H9 (cell line): ENCODE data around the gene IFI44. TPM values are rescaled to one million over a fixed set of nuclear protein-coding genes. Genes with fewer than 3 reads are reported as not detected.

Experiments used
- DNase-seq: peaks from one replicate; pipeline ENCODE4 v3.0.0-alpha.2; 2017
- H2AFZ ChIP-seq: one replicate; pipeline ENCODE4 v1.6.1; 2013; ENCODE audit warnings: mild to moderate bottlenecking, low read length, control low read depth, moderate library complexity
- H2AK5ac ChIP-seq: 2 replicates; pipeline ENCODE4 v1.6.1; 2013; ENCODE audit warnings: low read length, control low read depth, mixed read lengths; ENCODE audit not compliant: insufficient read length
- H2BK120ac ChIP-seq: one replicate; pipeline ENCODE4 v1.6.1; 2013; ENCODE audit warnings: low read depth, mild to moderate bottlenecking, low read length, control low read depth, inconsistent platforms; ENCODE audit not compliant: poor library complexity, severe bottlenecking
- H2BK12ac ChIP-seq: 2 replicates; pipeline ENCODE4 v1.6.1; 2013; ENCODE audit warnings: low read length, control low read depth, mixed read lengths, low read depth; ENCODE audit not compliant: insufficient read length
- H2BK15ac ChIP-seq: 2 replicates; pipeline ENCODE4 v1.6.1; 2013; ENCODE audit warnings: low read depth, low read length, control low read depth
- H2BK20ac ChIP-seq: one replicate; pipeline ENCODE4 v1.6.1; 2013; ENCODE audit warnings: low read depth, mild to moderate bottlenecking, low read length, control low read depth, inconsistent platforms; ENCODE audit not compliant: poor library complexity, severe bottlenecking
- H2BK5ac ChIP-seq: 2 replicates; pipeline ENCODE4 v1.6.1; 2013; ENCODE audit warnings: low read length, control low read depth, mixed read lengths; ENCODE audit not compliant: insufficient read length
- H3K14ac ChIP-seq: 2 replicates; pipeline ENCODE4 v1.6.1; 2013; ENCODE audit warnings: low read length, control low read depth; ENCODE audit not compliant: insufficient read depth
- H3K18ac ChIP-seq: 2 replicates; pipeline ENCODE4 v1.6.1; 2013; ENCODE audit warnings: low read depth, mild to moderate bottlenecking, mixed read lengths, low read length, control low read depth; ENCODE audit not compliant: insufficient read length
- H3K23ac ChIP-seq: 2 replicates; pipeline ENCODE4 v1.6.1; 2013; ENCODE audit warnings: low read length, control low read depth, mixed read lengths, low read depth; ENCODE audit not compliant: insufficient read length
- H3K23me2 ChIP-seq: 2 replicates; pipeline ENCODE4 v1.6.1; 2013; ENCODE audit warnings: low read depth, mild to moderate bottlenecking, mixed read lengths, low read length, control low read depth; ENCODE audit not compliant: insufficient read length, poor library complexity, severe bottlenecking
- H3K27ac ChIP-seq: 2 replicates; pipeline ENCODE4 v1.5.1; 2013; ENCODE audit warnings: low read length, control low read depth, mixed read lengths, low read depth; ENCODE audit not compliant: insufficient read length
- H3K27me3 ChIP-seq: 2 replicates; pipeline ENCODE4 v1.6.1; 2013; ENCODE audit warnings: low read length, control low read depth, inconsistent platforms; ENCODE audit not compliant: insufficient read depth
- H3K4ac ChIP-seq: 2 replicates; pipeline ENCODE4 v1.6.1; 2013; ENCODE audit warnings: low read depth, mild to moderate bottlenecking, control low read depth, inconsistent platforms, low read length, moderate library complexity
- H3K4me1 ChIP-seq: 2 replicates; pipeline ENCODE4 v1.6.1; 2013; ENCODE audit warnings: low read length, control low read depth, inconsistent platforms; ENCODE audit not compliant: insufficient read depth
- H3K4me2 ChIP-seq: 2 replicates; pipeline ENCODE4 v1.6.1; 2013; ENCODE audit warnings: low read length, control low read depth, mixed read lengths; ENCODE audit not compliant: insufficient read length, insufficient read depth
- H3K56ac ChIP-seq: 2 replicates; pipeline ENCODE4 v1.6.1; 2013; ENCODE audit warnings: low read depth, mild to moderate bottlenecking, mixed read lengths, low read length, control low read depth; ENCODE audit not compliant: insufficient read length
- H3K79me1 ChIP-seq: 2 replicates; pipeline ENCODE4 v1.6.1; 2013; ENCODE audit warnings: low read depth, mild to moderate bottlenecking, moderate library complexity, low read length, control low read depth, inconsistent platforms; ENCODE audit not compliant: insufficient read depth, poor library complexity, severe bottlenecking
- H3K79me2 ChIP-seq: 2 replicates; pipeline ENCODE4 v1.6.1; 2013; ENCODE audit warnings: low read length, control low read depth, inconsistent platforms; ENCODE audit not compliant: insufficient read depth
- H3K9ac ChIP-seq: 2 replicates; pipeline ENCODE4 v1.6.1; 2013; ENCODE audit warnings: low read length, control low read depth, mixed read lengths; ENCODE audit not compliant: insufficient read length; ENCODE audit errors: extremely low read depth
- H3K9me3 ChIP-seq: one replicate; pipeline ENCODE4 v1.6.1; 2013; ENCODE audit warnings: low read depth, low read length, inconsistent platforms; ENCODE audit not compliant: control insufficient read depth
- H3T11ph ChIP-seq: one replicate; pipeline ENCODE4 v1.6.1; 2013; ENCODE audit warnings: mild to moderate bottlenecking, low read length, control low read depth, inconsistent platforms
- H4K20me1 ChIP-seq: one replicate; pipeline ENCODE4 v1.6.1; 2013; ENCODE audit not compliant: control insufficient read depth, insufficient read length, insufficient read depth
- H4K5ac ChIP-seq: 2 replicates; pipeline ENCODE4 v1.6.1; 2013; ENCODE audit warnings: low read depth, mild to moderate bottlenecking, mixed read lengths, low read length, control low read depth; ENCODE audit not compliant: insufficient read length
- H4K8ac ChIP-seq: replicated peaks from 2 replicates; pipeline ENCODE4 v1.6.1; 2013; ENCODE audit warnings: low read length, control low read depth, mixed read lengths, low read depth; ENCODE audit not compliant: insufficient read length
- H4K91ac ChIP-seq: 2 replicates; pipeline ENCODE4 v1.6.1; 2013; ENCODE audit warnings: low read depth, mild to moderate bottlenecking, moderate library complexity, mixed read lengths, low read length, control low read depth; ENCODE audit not compliant: insufficient read length
- H3K27ac Mint-ChIP-seq, 3 experiments: 2 replicates in 2 of 3; 3 replicates in 1 of 3; pipeline ENCODE4 v1.8.0; 2020 to 2021; ENCODE audit warnings: mixed read lengths in 3 of 3, mild to moderate bottlenecking in 1 of 3, moderate library complexity in 1 of 3
- H3K27me3 Mint-ChIP-seq: 2 replicates; pipeline ENCODE4 v1.8.0; 2021; ENCODE audit warnings: low read depth, mild to moderate bottlenecking, moderate library complexity, mixed read lengths
- H3K36me3 Mint-ChIP-seq, 3 experiments: 2 replicates in 2 of 3; 3 replicates in 1 of 3; pipeline ENCODE4 v1.8.0; 2020 to 2021; ENCODE audit warnings: low read depth in 3 of 3, mixed read lengths in 3 of 3; ENCODE audit not compliant: insufficient read depth in 1 of 3
- H3K4me1 Mint-ChIP-seq, 2 experiments: 2 replicates each; pipeline ENCODE4 v1.8.0; 2020; ENCODE audit warnings: mixed read lengths in 2 of 2
- H3K4me3 Mint-ChIP-seq, 2 experiments: 2 replicates in 1 of 2; 3 replicates in 1 of 2; pipeline ENCODE4 v1.8.0; 2020 to 2021; ENCODE audit warnings: mild to moderate bottlenecking in 2 of 2, mixed read lengths in 2 of 2, moderate library complexity in 1 of 2
- H3K9me3 Mint-ChIP-seq, 2 experiments: 2 replicates in 1 of 2; 3 replicates in 1 of 2; pipeline ENCODE4 v1.8.0; 2020; ENCODE audit warnings: mild to moderate bottlenecking in 2 of 2, mixed read lengths in 2 of 2, moderate library complexity in 1 of 2
- WGBS: extraction: QIAGEN DNeasy Blood & Tissue Kit; methylation state at CpG from one replicate; pipeline ENCODE4 v1.1.7; 2013; ENCODE audit warnings: missing lambda C conversion rate, low lambda C conversion rate, mixed read lengths; ENCODE audit not compliant: insufficient read length; ENCODE audit errors: extremely low coverage; 5-methylcytosine and 5-hydroxymethylcytosine counted together
- total RNA-seq: library from RNA; stranded (reverse); gene quantifications from 2 replicates; pipeline ENCODE4 v1.2.1, GENCODE V29; 2021
- TF ChIP-seq, protein P1 (sequence below): fragments of 200-600 bp; sonication (generic); conservative IDR thresholded peaks from 3 replicates; pipeline ENCODE4 v1.8.0; 2021; ENCODE audit warnings: antibody characterized with exemption, mild to moderate bottlenecking

Gene IFI44
- total RNA-seq, 1 experiment from 2014 or later: not detected

DNA sequence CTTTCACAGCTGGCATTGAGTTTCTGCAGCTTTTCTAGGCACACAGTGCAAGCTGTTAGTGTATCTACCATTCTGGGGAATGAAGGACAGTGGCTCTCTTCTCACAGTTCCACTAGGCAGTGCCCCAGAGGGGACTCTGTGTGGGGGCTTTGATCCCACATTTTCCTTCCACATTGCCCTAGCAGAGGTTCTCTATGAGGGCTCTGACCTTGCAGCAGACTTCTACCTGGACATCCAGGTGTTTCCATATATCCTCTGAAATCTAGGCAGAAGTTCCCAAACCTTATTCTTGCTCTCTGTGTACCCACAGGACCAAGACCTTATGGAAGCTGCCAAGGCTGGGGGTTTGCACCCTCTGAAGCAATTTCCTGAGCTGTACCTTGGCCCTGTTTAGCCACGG, 2.4 kb upstream of the IFI44 start:
- no peaks in the 10 kb centered on the region for H3K79me2 ChIP-seq
- no peak overlapping the region for H2AK5ac ChIP-seq
- no peaks in the 10 kb centered on the region for H3K4me1 ChIP-seq
- no peak overlapping the region for H4K8ac ChIP-seq
- peaks cover 18 to 28% of the 10 kb centered on the region in 2 experiments for H3K9me3 Mint-ChIP-seq
- no peak overlapping the region for H3K14ac ChIP-seq
- H3K36me3 Mint-ChIP-seq: peaks cover 0 to 17% (median 2%) of the 10 kb centered on the region in 3 experiments; a peak in 3 of 7 replicates
- no peak overlapping the region for H3K9ac ChIP-seq
- H3K4ac ChIP-seq: no peak overlapping the region
- H2BK15ac ChIP-seq: no peak overlapping the region
- H3K27ac Mint-ChIP-seq: no peak overlapping the region
- no peaks in the 10 kb centered on the region for H3K27me3 ChIP-seq
- no peaks in the 10 kb centered on the region for H3K4me1 Mint-ChIP-seq
- no peaks in the 10 kb centered on the region for H4K20me1 ChIP-seq
- no peak overlapping the region for H4K91ac ChIP-seq
- no peak overlapping the region for H3K4me2 ChIP-seq
- H4K5ac ChIP-seq: no peak overlapping the region
- H2BK12ac ChIP-seq: no peak overlapping the region
- no peak for DNase-seq
- no peak overlapping the region for H2BK120ac ChIP-seq
- H2AFZ ChIP-seq: no peak overlapping the region
- H3K4me3 Mint-ChIP-seq: no peak overlapping the region
- H2BK5ac ChIP-seq: no peak overlapping the region
- H3K27ac ChIP-seq: no peak overlapping the region
- H3K56ac ChIP-seq: no peak overlapping the region
- peaks cover 8% of the 10 kb centered on the region for H3K27me3 Mint-ChIP-seq
- H3K23ac ChIP-seq: no peak overlapping the region
- H3K79me1 ChIP-seq: no peaks in the 10 kb centered on the region
- H3K23me2 ChIP-seq: no peaks in the 10 kb centered on the region
- peaks cover 4% of the 10 kb centered on the region for H3K9me3 ChIP-seq
- no peak overlapping the region for H3T11ph ChIP-seq
- no peak overlapping the region for H3K18ac ChIP-seq
- no CpG with 5 or more reads among the region's 1 CpG for WGBS
- TF ChIP-seq, protein P1, sequence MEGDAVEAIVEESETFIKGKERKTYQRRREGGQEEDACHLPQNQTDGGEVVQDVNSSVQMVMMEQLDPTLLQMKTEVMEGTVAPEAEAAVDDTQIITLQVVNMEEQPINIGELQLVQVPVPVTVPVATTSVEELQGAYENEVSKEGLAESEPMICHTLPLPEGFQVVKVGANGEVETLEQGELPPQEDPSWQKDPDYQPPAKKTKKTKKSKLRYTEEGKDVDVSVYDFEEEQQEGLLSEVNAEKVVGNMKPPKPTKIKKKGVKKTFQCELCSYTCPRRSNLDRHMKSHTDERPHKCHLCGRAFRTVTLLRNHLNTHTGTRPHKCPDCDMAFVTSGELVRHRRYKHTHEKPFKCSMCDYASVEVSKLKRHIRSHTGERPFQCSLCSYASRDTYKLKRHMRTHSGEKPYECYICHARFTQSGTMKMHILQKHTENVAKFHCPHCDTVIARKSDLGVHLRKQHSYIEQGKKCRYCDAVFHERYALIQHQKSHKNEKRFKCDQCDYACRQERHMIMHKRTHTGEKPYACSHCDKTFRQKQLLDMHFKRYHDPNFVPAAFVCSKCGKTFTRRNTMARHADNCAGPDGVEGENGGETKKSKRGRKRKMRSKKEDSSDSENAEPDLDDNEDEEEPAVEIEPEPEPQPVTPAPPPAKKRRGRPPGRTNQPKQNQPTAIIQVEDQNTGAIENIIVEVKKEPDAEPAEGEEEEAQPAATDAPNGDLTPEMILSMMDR: no peak
- no peak overlapping the region for H2BK20ac ChIP-seq
